Mesothelial cell of epicardium (in vitro differentiated cells): Measurements from ENCODE around the gene PRSS56. TPM values are rescaled to one million over a fixed set of nuclear protein-coding genes. Genes with fewer than 3 reads are reported as not detected.

ENCODE experiments used
- DNase-seq, 2 experiments: peaks; one replicate each; pipeline ENCODE4 v3.0.0; 2021; ENCODE audit warnings: low spot score in 2 of 2; ENCODE audit not compliant: unreplicated experiment in 2 of 2
- H3K27ac Mint-ChIP-seq: 2 replicates; pipeline ENCODE4 v1.8.0; 2021; ENCODE audit warnings: mixed read lengths
- H3K27me3 Mint-ChIP-seq: 2 replicates; pipeline ENCODE4 v1.8.0; 2021; ENCODE audit warnings: low read depth, mixed read lengths
- H3K36me3 Mint-ChIP-seq: 2 replicates; pipeline ENCODE4 v1.8.0; 2021; ENCODE audit warnings: mixed read lengths
- H3K4me1 Mint-ChIP-seq: 2 replicates; pipeline ENCODE4 v1.8.0; 2021; ENCODE audit warnings: mixed read lengths
- H3K4me3 Mint-ChIP-seq: 2 replicates; pipeline ENCODE4 v1.8.0; 2021; ENCODE audit warnings: mild to moderate bottlenecking, moderate library complexity, mixed read lengths
- H3K9me3 Mint-ChIP-seq: 2 replicates; pipeline ENCODE4 v1.8.0; 2021; ENCODE audit warnings: mixed read lengths
- CTCF ChIP-seq: fragments of 200-600 bp; sonication (generic); IDR thresholded peaks from one replicate; pipeline ENCODE4 v1.5.0; 2021; ENCODE audit warnings: antibody characterized with exemption; ENCODE audit not compliant: unreplicated experiment
- total RNA-seq: library from RNA; stranded (reverse); gene quantifications from 3 replicates; pipeline ENCODE4 v1.2.1, GENCODE V29; 2021

PRSS56 gene
- total RNA-seq, 1 donor from 2014 or later, result not detected

- no peak for TF ChIP-seq CTCF
- Mint-ChIP-seq H3K27ac (no peak overlapping the region), H3K27me3 (peaks cover 47% of the 10 kb centered on the region), H3K4me3 (no peak overlapping the region), H3K9me3 (no peaks in the 10 kb centered on the region), H3K4me1 (peaks cover 9% of the 10 kb centered on the region), H3K36me3 (no peaks in the 10 kb centered on the region)
- no peak for DNase-seq
Observed at GRCh38 chr2:232497348-232497747, 22.8 kb upstream of the PRSS56 start.

GRCh38 chr2:232498452-232498851 lies 21.7 kb upstream of the PRSS56 start:
- Mint-ChIP-seq H3K4me3 (no peak overlapping the region), H3K27ac (no peak overlapping the region), H3K9me3 (no peaks in the 10 kb centered on the region), H3K36me3 (no peaks in the 10 kb centered on the region), H3K27me3 (peaks cover 47% of the 10 kb centered on the region), H3K4me1 (peaks cover 13% of the 10 kb centered on the region)
- no peak for TF ChIP-seq CTCF
- no peak for DNase-seq

- TF ChIP-seq CTCF, result no peak
- Mint-ChIP-seq H3K4me1 (peaks cover 27% of the 10 kb centered on the region), H3K27ac (no peak overlapping the region), H3K27me3 (peaks cover 69% of the 10 kb centered on the region), H3K36me3 (no peaks in the 10 kb centered on the region), H3K9me3 (no peaks in the 10 kb centered on the region), H3K4me3 (peak overlapping the region; percentile 17)
- no peak for DNase-seq
Observed at GRCh38 chr2:232501331-232501771, 18.8 kb upstream of the PRSS56 start.

- Mint-ChIP-seq H3K27me3 (peaks cover 74% of the 10 kb centered on the region), H3K36me3 (no peaks in the 10 kb centered on the region), H3K27ac (no peak overlapping the region), H3K9me3 (no peaks in the 10 kb centered on the region), H3K4me1 (peaks cover 32% of the 10 kb centered on the region), H3K4me3 (peak overlapping the region; percentile 71)
- no peak for TF ChIP-seq CTCF
- no peak for DNase-seq
Observed at GRCh38 chr2:232501794-232502390, 18.3 kb upstream of the PRSS56 start.

- peaks cover 77% of the 10 kb centered on the region for H3K27me3 Mint-ChIP-seq
- H3K4me1 Mint-ChIP-seq, result peaks cover 36% of the 10 kb centered on the region
- no peaks in the 10 kb centered on the region for H3K36me3 Mint-ChIP-seq
- peak overlapping the region; percentile 71 for H3K4me3 Mint-ChIP-seq
- H3K27ac Mint-ChIP-seq, result peak overlapping the region; percentile 77
- no peaks in the 10 kb centered on the region for H3K9me3 Mint-ChIP-seq
- DNase-seq, result no peak
- no peak for TF ChIP-seq CTCF
Observed at GRCh38 chr2:232502511-232502910, 17.7 kb upstream of the PRSS56 start.
